K562 (cell line): ENCODE data around the gene TRIM62. TPM values are rescaled to one million over a fixed set of nuclear protein-coding genes. Genes with fewer than 3 reads are reported as not detected.

ENCODE experiments used
- ARNT ChIP-seq, 2 experiments: fragments of 450-650 bp; IDR thresholded peaks; 2 replicates each; pipeline ENCODE4 v1.6.1; 2016; ENCODE audit warnings: mild to moderate bottlenecking in 1 of 2
- ATF1 ChIP-seq, 2 experiments: fragments of 450-650 bp in 1 of 2; IDR thresholded peaks; 2 replicates each; pipeline ENCODE4 v1.6.1; 2016; ENCODE audit warnings: missing compliant biosample characterization in 1 of 2, missing genetic modification characterization in 1 of 2
- NFRKB ChIP-seq: fragments of 450-650 bp; IDR thresholded peaks from 2 replicates; pipeline ENCODE4 v1.6.1; 2016; ENCODE audit warnings: low read depth
- NUFIP1 ChIP-seq: fragments of 450-650 bp; IDR thresholded peaks from 2 replicates; pipeline ENCODE4 v1.6.1; 2018; ENCODE audit not compliant: partially characterized antibody
- RB1 ChIP-seq: fragments of 450-650 bp; IDR thresholded peaks from 2 replicates; pipeline ENCODE4 v1.6.1; 2017; ENCODE audit warnings: low read depth, mild to moderate bottlenecking
- RBM14 ChIP-seq: fragments of 200-400 bp; formaldehyde crosslinking; IDR thresholded peaks from 2 replicates; pipeline ENCODE4 v1.6.1; 2018; ENCODE audit warnings: low read depth, mild to moderate bottlenecking, low read length, moderate library complexity, borderline replicate concordance; ENCODE audit not compliant: insufficient read depth
- SMARCA5 ChIP-seq: fragments of 450-650 bp; IDR thresholded peaks from 2 replicates; pipeline ENCODE4 v1.6.1; 2016
- STAT5B ChIP-seq: fragments of 250-450 bp; sonication (Bioruptor Pico); IDR thresholded peaks from 2 replicates; pipeline ENCODE4 v1.8.0; 2021; ENCODE audit warnings: mild to moderate bottlenecking, inconsistent platforms
- TAF1 ChIP-seq: IDR thresholded peaks from 2 replicates; pipeline ENCODE4 v1.6.1; 2011; ENCODE audit warnings: mild to moderate bottlenecking, low read length, moderate library complexity; ENCODE audit not compliant: insufficient read depth, control insufficient read depth, severe bottlenecking; ENCODE audit errors: extremely low read depth
- ZFPM2 ChIP-seq: fragments of 250-450 bp; sonication (Bioruptor Pico); IDR thresholded peaks from 2 replicates; pipeline ENCODE4 v1.5.1; 2022; ENCODE audit warnings: mild to moderate bottlenecking
- ZNF76 ChIP-seq: fragments of 250-450 bp; sonication (Bioruptor Pico); IDR thresholded peaks from 2 replicates; pipeline ENCODE4 v1.4.0; 2020; ENCODE audit warnings: mild to moderate bottlenecking, moderate library complexity, borderline replicate concordance
- polyA plus RNA-seq, 8 experiments: library from polyadenylated mRNA; depleted of rRNA in 4 of 8; stranded (reverse) in 5 of 8; unstranded in 3 of 8; fragments of >200 nt; fragmentation: Nextera tagmentation in 2 of 8; fragmentation: Illumina TruSeq in 1 of 8; extraction: Ambion mirVana in 2 of 8; extraction: Trizol in 1 of 8; gene quantifications; 2 replicates each; pipeline versions ENCODE4 v1.2.1 to v1.2.3, GENCODE V29; 2011 to 2014; ENCODE audit warnings: inconsistent platforms in 1 of 8, missing spikeins in 1 of 8
- total RNA-seq, 7 experiments: library from RNA; depleted of rRNA in 6 of 7; stranded (reverse); fragments of >200 nt in 6 of 7; fragmentation: Illumina TruSeq in 2 of 7; extraction: Trizol in 2 of 7; gene quantifications; 2 replicates each; pipeline versions ENCODE4 v1.2.1 to v1.2.3, GENCODE V29; 2011 to 2021; ENCODE audit warnings: low replicate concordance in 1 of 7
- TF ChIP-seq, protein P1 (sequence below): sonication (generic); formaldehyde crosslinking; IDR thresholded peaks from 2 replicates; pipeline ENCODE4 v1.8.0; 2022; ENCODE audit warnings: mild to moderate bottlenecking, missing genetic modification reagents
- TF ChIP-seq, protein P2 (sequence below), 2 experiments: fragments of 450-650 bp in 1 of 2; sonication (generic) in 1 of 2; formaldehyde crosslinking in 1 of 2; IDR thresholded peaks in 1 of 2; conservative IDR thresholded peaks in 1 of 2; 2 replicates each; pipeline versions ENCODE4 v1.6.1 to v1.8.1; 2016 to 2023; ENCODE audit warnings: mild to moderate bottlenecking in 2 of 2, moderate library complexity in 2 of 2, inconsistent platforms in 1 of 2, missing genetic modification reagents in 1 of 2
- TF ChIP-seq, protein P3 (sequence below): fragments of 250-450 bp; sonication (Bioruptor Pico); IDR thresholded peaks from 2 replicates; pipeline ENCODE4 v1.8.0; 2021; ENCODE audit warnings: moderate library complexity, mild to moderate bottlenecking, inconsistent platforms
- TF ChIP-seq, protein P4 (sequence below): sonication (generic); formaldehyde crosslinking; IDR thresholded peaks from 2 replicates; pipeline ENCODE4 v1.8.1; 2023; ENCODE audit warnings: mild to moderate bottlenecking, missing genetic modification reagents
- TF ChIP-seq, protein P5 (sequence below), 2 experiments: fragments of 450-650 bp; conservative IDR thresholded peaks; 2 replicates each; pipeline ENCODE4 v1.6.1; 2017; ENCODE audit warnings: mild to moderate bottlenecking in 2 of 2, moderate library complexity in 2 of 2

The TRIM62 gene
- total and polyA plus RNA-seq, 9 of the 15 experiments (the other 6 are each of a cell fraction or from before 2014, with no cell fraction given): 0.18 to 2.3 (median 0.52) TPM

DNA sequence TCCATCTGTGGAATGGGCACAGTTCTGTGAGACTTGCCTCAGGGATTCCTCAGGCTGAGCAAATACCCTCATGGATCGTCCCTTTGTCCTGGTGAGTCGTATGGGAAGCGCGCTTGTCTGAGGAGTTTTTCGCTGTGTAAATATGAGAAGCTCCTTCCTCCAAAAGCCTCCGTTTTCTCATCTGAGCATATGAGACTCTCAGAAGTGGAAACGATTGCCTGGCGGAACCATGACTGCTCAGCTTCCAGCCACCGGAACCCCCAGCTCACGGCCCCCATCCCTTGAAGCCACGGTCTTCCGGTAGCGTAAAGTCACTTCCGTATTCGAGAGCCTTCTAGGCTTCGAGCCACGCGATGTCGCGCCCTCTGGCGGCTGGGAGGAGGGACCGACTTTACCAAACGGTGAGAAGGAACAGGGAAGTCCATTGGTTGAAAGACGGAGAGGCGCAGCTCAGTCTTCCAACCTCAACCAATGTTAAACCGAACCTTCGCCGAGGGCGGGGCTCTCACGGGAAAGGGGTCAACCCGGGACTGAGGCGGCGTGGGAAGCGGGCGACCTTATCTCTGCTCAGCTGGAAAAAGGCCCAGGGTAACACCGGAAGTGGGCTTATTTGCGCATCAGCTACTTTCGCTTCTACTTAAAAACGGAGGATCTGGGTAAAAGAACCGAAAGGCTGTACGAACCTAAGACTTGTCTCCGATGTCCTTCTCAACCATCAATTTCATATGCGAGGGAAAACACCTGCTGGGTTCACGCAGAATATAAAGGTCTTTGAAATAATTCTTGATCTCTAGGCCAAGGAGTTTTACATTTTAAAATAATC, 54.6 kb downstream of the TRIM62 start (continued):
- TF ChIP-seq, protein P1, sequence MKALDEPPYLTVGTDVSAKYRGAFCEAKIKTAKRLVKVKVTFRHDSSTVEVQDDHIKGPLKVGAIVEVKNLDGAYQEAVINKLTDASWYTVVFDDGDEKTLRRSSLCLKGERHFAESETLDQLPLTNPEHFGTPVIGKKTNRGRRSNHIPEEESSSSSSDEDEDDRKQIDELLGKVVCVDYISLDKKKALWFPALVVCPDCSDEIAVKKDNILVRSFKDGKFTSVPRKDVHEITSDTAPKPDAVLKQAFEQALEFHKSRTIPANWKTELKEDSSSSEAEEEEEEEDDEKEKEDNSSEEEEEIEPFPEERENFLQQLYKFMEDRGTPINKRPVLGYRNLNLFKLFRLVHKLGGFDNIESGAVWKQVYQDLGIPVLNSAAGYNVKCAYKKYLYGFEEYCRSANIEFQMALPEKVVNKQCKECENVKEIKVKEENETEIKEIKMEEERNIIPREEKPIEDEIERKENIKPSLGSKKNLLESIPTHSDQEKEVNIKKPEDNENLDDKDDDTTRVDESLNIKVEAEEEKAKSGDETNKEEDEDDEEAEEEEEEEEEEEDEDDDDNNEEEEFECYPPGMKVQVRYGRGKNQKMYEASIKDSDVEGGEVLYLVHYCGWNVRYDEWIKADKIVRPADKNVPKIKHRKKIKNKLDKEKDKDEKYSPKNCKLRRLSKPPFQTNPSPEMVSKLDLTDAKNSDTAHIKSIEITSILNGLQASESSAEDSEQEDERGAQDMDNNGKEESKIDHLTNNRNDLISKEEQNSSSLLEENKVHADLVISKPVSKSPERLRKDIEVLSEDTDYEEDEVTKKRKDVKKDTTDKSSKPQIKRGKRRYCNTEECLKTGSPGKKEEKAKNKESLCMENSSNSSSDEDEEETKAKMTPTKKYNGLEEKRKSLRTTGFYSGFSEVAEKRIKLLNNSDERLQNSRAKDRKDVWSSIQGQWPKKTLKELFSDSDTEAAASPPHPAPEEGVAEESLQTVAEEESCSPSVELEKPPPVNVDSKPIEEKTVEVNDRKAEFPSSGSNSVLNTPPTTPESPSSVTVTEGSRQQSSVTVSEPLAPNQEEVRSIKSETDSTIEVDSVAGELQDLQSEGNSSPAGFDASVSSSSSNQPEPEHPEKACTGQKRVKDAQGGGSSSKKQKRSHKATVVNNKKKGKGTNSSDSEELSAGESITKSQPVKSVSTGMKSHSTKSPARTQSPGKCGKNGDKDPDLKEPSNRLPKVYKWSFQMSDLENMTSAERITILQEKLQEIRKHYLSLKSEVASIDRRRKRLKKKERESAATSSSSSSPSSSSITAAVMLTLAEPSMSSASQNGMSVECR (CRISPR knock-in tag): peak; percentile 30; the same call in 1 of the 2 replicates
- TF ChIP-seq, protein P2, sequence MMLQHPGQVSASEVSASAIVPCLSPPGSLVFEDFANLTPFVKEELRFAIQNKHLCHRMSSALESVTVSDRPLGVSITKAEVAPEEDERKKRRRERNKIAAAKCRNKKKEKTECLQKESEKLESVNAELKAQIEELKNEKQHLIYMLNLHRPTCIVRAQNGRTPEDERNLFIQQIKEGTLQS (IDR thresholded peaks at IDR 0.05): no peak
- TF ChIP-seq, protein P2 (CRISPR knock-in tag; conservative IDR thresholded peaks at IDR 0.05): no peak
- no peak; the same call in 1 of the 2 replicates for TF ChIP-seq NFRKB
- no peak for TF ChIP-seq RBM14
- no peak for TF ChIP-seq ATF1 (CRISPR knock-in tag; IDR thresholded peaks at IDR 0.05)
- TF ChIP-seq ATF1 (tag; IDR thresholded peaks at IDR 0.05): peak; percentile 89
- peak in 1 of 2 experiments; percentile 73; a peak in 3 of 4 replicates for TF ChIP-seq ARNT (IDR thresholded peaks at IDR 0.05)
- no peak for TF ChIP-seq ZNF76 (CRISPR knock-in tag)
- TF ChIP-seq SMARCA5: no peak
- TF ChIP-seq NUFIP1: no peak
- TF ChIP-seq, protein P3, sequence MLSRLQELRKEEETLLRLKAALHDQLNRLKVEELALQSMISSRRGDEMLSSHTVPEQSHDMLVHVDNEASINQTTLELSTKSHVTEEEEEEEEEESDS (CRISPR knock-in tag): no peak
- TF ChIP-seq, protein P4, sequence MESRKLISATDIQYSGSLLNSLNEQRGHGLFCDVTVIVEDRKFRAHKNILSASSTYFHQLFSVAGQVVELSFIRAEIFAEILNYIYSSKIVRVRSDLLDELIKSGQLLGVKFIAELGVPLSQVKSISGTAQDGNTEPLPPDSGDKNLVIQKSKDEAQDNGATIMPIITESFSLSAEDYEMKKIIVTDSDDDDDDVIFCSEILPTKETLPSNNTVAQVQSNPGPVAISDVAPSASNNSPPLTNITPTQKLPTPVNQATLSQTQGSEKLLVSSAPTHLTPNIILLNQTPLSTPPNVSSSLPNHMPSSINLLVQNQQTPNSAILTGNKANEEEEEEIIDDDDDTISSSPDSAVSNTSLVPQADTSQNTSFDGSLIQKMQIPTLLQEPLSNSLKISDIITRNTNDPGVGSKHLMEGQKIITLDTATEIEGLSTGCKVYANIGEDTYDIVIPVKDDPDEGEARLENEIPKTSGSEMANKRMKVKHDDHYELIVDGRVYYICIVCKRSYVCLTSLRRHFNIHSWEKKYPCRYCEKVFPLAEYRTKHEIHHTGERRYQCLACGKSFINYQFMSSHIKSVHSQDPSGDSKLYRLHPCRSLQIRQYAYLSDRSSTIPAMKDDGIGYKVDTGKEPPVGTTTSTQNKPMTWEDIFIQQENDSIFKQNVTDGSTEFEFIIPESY: peak; percentile 90
- peak; percentile 67 for TF ChIP-seq TAF1
- TF ChIP-seq, protein P5, sequence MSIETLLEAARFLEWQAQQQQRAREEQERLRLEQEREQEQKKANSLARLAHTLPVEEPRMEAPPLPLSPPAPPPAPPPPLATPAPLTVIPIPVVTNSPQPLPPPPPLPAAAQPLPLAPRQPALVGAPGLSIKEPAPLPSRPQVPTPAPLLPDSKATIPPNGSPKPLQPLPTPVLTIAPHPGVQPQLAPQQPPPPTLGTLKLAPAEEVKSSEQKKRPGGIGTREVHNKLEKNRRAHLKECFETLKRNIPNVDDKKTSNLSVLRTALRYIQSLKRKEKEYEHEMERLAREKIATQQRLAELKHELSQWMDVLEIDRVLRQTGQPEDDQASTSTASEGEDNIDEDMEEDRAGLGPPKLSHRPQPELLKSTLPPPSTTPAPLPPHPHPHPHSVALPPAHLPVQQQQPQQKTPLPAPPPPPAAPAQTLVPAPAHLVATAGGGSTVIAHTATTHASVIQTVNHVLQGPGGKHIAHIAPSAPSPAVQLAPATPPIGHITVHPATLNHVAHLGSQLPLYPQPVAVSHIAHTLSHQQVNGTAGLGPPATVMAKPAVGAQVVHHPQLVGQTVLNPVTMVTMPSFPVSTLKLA (conservative IDR thresholded peaks at IDR 0.05): peak; percentile 34 to 74; a peak in 2 of 4 replicates
- no peak for TF ChIP-seq ZFPM2 (CRISPR knock-in tag)
- TF ChIP-seq STAT5B (CRISPR knock-in tag): no peak
- TF ChIP-seq RB1: peak; percentile 47; the same call in 1 of the 2 replicates
